A673 (cell line): ENCODE measurements around the gene EXOSC10. TPM values are rescaled to one million over a fixed set of nuclear protein-coding genes. Genes with fewer than 3 reads are reported as not detected.

Source experiments
- BruUV-seq: library from RNA; stranded (reverse); fragments of 400-500 nt; replicated peaks from 2 replicates; lab custom pipeline; 2021; lab: Mats Ljungman, UMichigan
- CTCF ChIA-PET: fragments of 300-600 bp; sonication (Branson Sonifier 250); formaldehyde crosslinking; loops from one replicate; lab custom pipeline; 2022; ENCODE audit warnings: antibody characterized with exemption; lab: Charles Lee
- POLR2A ChIA-PET: fragments of 300-600 bp; sonication (Branson Sonifier 250); formaldehyde crosslinking; loops from one replicate; lab custom pipeline; 2022; ENCODE audit warnings: antibody characterized with exemption; ENCODE audit not compliant: low non-redundant PET; lab: Charles Lee
- DNase-seq: peaks from one replicate; pipeline ENCODE4 v3.0.0-alpha.2; 2015; ENCODE audit warnings: low spot score
- H3K27ac ChIP-seq: fragments of 200-600 bp; sonication (generic); 2 replicates; pipeline ENCODE4 v1.5.1; 2016; ENCODE audit warnings: mixed run types, low read depth, mild to moderate bottlenecking, mixed read lengths, antibody characterized with exemption, low read length; ENCODE audit not compliant: poor library complexity, severe bottlenecking
- H3K27me3 ChIP-seq: fragments of 200-600 bp; sonication (generic); replicated peaks from 2 replicates; pipeline ENCODE4 v1.6.1; 2017; ENCODE audit warnings: mixed run types, low read depth, mild to moderate bottlenecking, mixed read lengths, antibody characterized with exemption, low read length; ENCODE audit not compliant: insufficient read depth, poor library complexity
- H3K36me3 ChIP-seq: fragments of 200-600 bp; sonication (generic); 2 replicates; pipeline ENCODE4 v1.6.1; 2016; ENCODE audit warnings: mixed run types, mild to moderate bottlenecking, mixed read lengths, antibody characterized with exemption, low read length; ENCODE audit not compliant: insufficient read depth, poor library complexity, severe bottlenecking
- H3K4me1 ChIP-seq: fragments of 200-600 bp; sonication (generic); 2 replicates; pipeline ENCODE4 v1.6.1; 2017; ENCODE audit warnings: mixed run types, mild to moderate bottlenecking, mixed read lengths, antibody characterized with exemption, low read length; ENCODE audit not compliant: insufficient read depth, poor library complexity, severe bottlenecking
- H3K4me3 ChIP-seq: fragments of 200-600 bp; sonication (generic); 2 replicates; pipeline ENCODE4 v1.5.1; 2016; ENCODE audit warnings: low read depth, mixed run types, mild to moderate bottlenecking, mixed read lengths, low read length; ENCODE audit not compliant: poor library complexity, severe bottlenecking
- H3K9me3 ChIP-seq: fragments of 200-600 bp; sonication (generic); 2 replicates; pipeline ENCODE4 v1.6.1; 2016; ENCODE audit warnings: mixed run types, low read depth, mild to moderate bottlenecking, mixed read lengths, antibody characterized with exemption, low read length; ENCODE audit not compliant: poor library complexity, severe bottlenecking
- CTCF ChIP-seq: fragments of 300-800, 200-600 bp; sonication (generic); conservative IDR thresholded peaks from 2 replicates; pipeline ENCODE4 v1.5.1; 2017; ENCODE audit warnings: low read depth, mild to moderate bottlenecking, antibody characterized with exemption, low read length, moderate library complexity, mixed read lengths
- EZH2 ChIP-seq: fragments of 200-600 bp; sonication (generic); IDR thresholded peaks from 2 replicates; pipeline ENCODE4 v1.6.1; 2017; ENCODE audit warnings: borderline replicate concordance, low read depth, mild to moderate bottlenecking, mixed read lengths, antibody characterized with exemption, low read length; ENCODE audit not compliant: poor library complexity, severe bottlenecking
- intact Hi-C: fragments of 100-400 bp; cut with micrococcal nuclease; formaldehyde crosslinking; loops from one replicate; pipeline ENCODE4 v1.10.0; 2022; ENCODE audit not compliant: unreplicated experiment
- total RNA-seq: library from RNA; stranded (reverse); gene quantifications from 2 replicates; pipeline ENCODE4 v1.2.3, GENCODE V29; 2021

Gene EXOSC10
- total RNA-seq, 1 experiment from 2014 or later, result 119 TPM

GRCh38 chr1:11046625-11047365 is 52.9 kb downstream of the EXOSC10 start, which contains the start of gene MASP2:
MASP2 (minus strand) TSS chr1:11047239; CDS start chr1:11047207, 32 bp downstream.
- no peaks in the 10 kb centered on the region for H3K27me3 ChIP-seq
- H3K4me1 ChIP-seq, result no peaks in the 10 kb centered on the region
- no peak for DNase-seq
- BruUV-seq, result no TSS peak
- intact Hi-C loops, result no loop called here
- POLR2A ChIA-PET, result no interaction called here
- H3K36me3 ChIP-seq, result no peaks in the 10 kb centered on the region
- H3K27ac ChIP-seq, result no peak within 1 kb of the TSS
- CTCF ChIA-PET, result interaction anchor here (1.9 kb wide), 1 partner anchor 9 kb away, joined by 5 read pairs; no protein-coding TSS in a partner anchor
- no peak within 1 kb of the TSS for H3K4me3 ChIP-seq
- no peaks in the 10 kb centered on the region for H3K9me3 ChIP-seq
- TF ChIP-seq EZH2, result no peak
- no peak for TF ChIP-seq CTCF

GRCh38 chr1:11046270-11046566 is 53.5 kb downstream of the EXOSC10 start:
- POLR2A ChIA-PET, result no interaction called here
- intact Hi-C loops, result no loop called here
- CTCF ChIA-PET, result interaction anchor here (1.9 kb wide), 1 partner anchor 9 kb away, joined by 5 read pairs; no protein-coding TSS in a partner anchor

More at GRCh38 chr1:11046270-11046566, 53.5 kb downstream of the EXOSC10 start:
- TF ChIP-seq CTCF (no peak), EZH2 (no peak)
- no peak overlapping the region for H3K27ac ChIP-seq
- no peaks in the 10 kb centered on the region for H3K36me3 ChIP-seq
- no peak for DNase-seq
- no peaks in the 10 kb centered on the region for H3K27me3 ChIP-seq
- BruUV-seq, result no TSS peak
- no peak overlapping the region for H3K4me3 ChIP-seq
- no peaks in the 10 kb centered on the region for H3K4me1 ChIP-seq
- no peaks in the 10 kb centered on the region for H3K9me3 ChIP-seq
